HPDE6-E6E7 (cell line): ENCODE results near the gene STXBP5.

ENCODE experiments used
- DNase-seq: peaks from one replicate; pipeline ENCODE4 v3.0.0; 2011; ENCODE audit warnings: missing footprints; ENCODE audit errors: extremely low spot score

The STXBP5 gene

GRCh38 chr6:147437615-147438014, 233.4 kb downstream of the STXBP5 start:
- DNase-seq: no peak

GRCh38 chr6:147438758-147439528, 234.7 kb downstream of the STXBP5 start:
- DNase-seq: no peak
